ENCODE measurements around the gene GDF7. TPM values are rescaled to one million over a fixed set of nuclear protein-coding genes. Genes with fewer than 3 reads are reported as not detected.
A peak's percentile ranks its signal among the peaks of the same experiment; 100 is the strongest.

Gene GDF7
- polyA plus RNA-seq, 3 donors: 1.9 to 4.0 (median 3.8) TPM

GRCh38 chr2:20642055-20642971 lies 24.6 kb upstream of the GDF7 start:
- DNase-seq (ENCODE audit: low read depth in 3 of 3, low spot score in 2 of 3): no peak

GRCh38 chr2:20643060-20643459 lies 23.9 kb upstream of the GDF7 start:
- no peak for DNase-seq (ENCODE audit: low read depth in 3 of 3, low spot score in 2 of 3)

GRCh38 chr2:20643826-20644225 lies 23.1 kb upstream of the GDF7 start:
- no peak for DNase-seq (ENCODE audit: low read depth in 3 of 3, low spot score in 2 of 3)

- no peak for DNase-seq (ENCODE audit: low read depth in 3 of 3, low spot score in 2 of 3)
Measured at GRCh38 chr2:20645301-20645701, 21.6 kb upstream of the GDF7 start.

DNA sequence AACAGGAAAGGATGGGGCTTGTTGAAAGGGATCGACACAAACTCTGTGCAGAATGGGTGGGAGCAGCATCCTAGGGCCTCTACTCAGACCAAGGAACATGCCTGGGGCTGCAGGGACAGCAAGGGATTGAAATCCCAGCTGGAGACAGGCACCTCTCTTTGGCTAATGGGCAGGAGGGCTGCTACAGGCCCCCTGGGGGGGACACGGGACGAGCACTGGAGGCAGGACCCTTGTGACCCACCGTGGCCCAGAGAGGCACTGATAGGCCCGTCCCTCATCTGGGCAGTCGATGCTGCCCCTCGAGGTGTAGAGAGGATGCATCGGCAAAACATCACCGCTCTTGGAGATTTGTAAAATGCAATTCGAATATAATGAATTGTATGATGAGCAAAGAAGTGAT lies 21.2 kb upstream of the GDF7 start:
- no peak for DNase-seq (ENCODE audit: low read depth in 3 of 3, low spot score in 2 of 3)

GRCh38 chr2:20646446-20646845 lies 20.5 kb upstream of the GDF7 start:
- DNase-seq (ENCODE audit: low read depth in 3 of 3, low spot score in 2 of 3): no peak

DNA sequence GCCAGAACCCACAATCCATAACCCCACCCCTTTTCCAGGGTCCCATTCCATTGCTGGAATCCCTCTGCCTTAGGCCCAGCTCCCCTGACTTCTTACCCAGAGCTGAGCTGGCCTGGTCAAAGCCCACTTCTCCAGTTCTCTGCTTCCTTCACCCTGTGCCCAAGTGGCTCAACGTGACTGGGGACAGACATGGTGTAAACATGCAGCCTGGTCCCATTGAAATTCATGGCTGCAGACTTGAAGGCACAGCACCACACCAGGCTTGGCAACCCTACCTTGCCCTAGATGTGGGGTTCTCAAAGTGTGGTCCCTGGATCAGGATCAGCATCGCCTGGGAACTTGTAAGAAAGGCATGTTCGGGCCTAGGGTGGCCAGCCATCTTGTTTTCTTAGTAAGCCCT lies 19.7 kb upstream of the GDF7 start:
- no peak for DNase-seq (ENCODE audit: low read depth in 3 of 3, low spot score in 2 of 3)

GRCh38 chr2:20647738-20648137 lies 19.2 kb upstream of the GDF7 start:
- no peak for DNase-seq (ENCODE audit: low read depth in 3 of 3, low spot score in 2 of 3)

DNA sequence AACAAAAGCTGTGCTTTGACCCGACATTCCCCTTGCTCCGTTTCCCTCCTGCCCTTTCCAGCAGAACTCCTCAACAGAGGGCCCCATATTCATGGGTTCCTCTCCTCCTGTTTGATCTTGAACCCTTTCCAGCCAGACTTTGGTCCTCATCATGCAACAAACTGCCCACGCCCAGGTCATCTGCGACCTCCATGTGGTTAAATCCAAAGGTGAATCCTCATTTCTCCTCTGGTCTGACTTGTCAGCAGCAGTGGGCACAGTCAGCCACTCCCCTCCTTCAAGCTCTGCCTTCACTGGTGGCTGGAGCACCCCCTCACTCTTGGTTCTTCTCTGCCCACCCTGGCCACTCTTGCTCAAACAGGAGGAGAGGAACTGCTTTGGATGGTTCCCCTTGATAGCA lies 18.7 kb upstream of the GDF7 start:
- DNase-seq (ENCODE audit: low read depth in 3 of 3, low spot score in 2 of 3): no peak

- no peak for DNase-seq (ENCODE audit: low read depth in 3 of 3, low spot score in 2 of 3)
Measured at GRCh38 chr2:20648831-20649230, 18.1 kb upstream of the GDF7 start.

DNA sequence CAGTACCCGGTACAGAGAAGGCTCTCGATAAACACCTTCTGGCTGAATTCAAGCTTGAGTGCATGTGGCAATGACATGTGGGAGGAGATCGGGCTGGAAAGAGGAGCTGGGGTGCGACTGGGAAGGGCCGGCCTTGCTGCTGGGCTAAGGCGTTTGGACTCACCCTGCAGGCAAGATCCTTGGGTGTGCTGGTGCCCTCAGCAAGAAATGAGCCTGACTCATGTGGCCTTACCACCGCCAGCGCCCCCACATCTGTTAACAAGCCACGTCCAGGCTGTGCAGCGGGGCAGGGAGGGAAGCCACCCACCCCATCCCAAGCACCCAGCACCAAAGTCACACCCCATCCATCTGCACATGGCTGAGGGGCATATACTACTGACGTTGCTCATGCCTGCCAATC lies 17.4 kb upstream of the GDF7 start:
- no peak for DNase-seq (ENCODE audit: low read depth in 3 of 3, low spot score in 2 of 3)

GRCh38 chr2:20649976-20650375 lies 17.0 kb upstream of the GDF7 start:
- DNase-seq (ENCODE audit: low read depth in 3 of 3, low spot score in 2 of 3): no peak

GRCh38 chr2:20650393-20650876 lies 16.5 kb upstream of the GDF7 start:
- DNase-seq (ENCODE audit: low read depth in 3 of 3, low spot score in 2 of 3): no peak

- DNase-seq (ENCODE audit: low read depth in 3 of 3, low spot score in 2 of 3): peak; percentile 65 to 77 (median 76)
Measured at GRCh38 chr2:20650877-20651730, 15.8 kb upstream of the GDF7 start, which contains the start of gene HS1BP3. HS1BP3 (minus strand) TSS chr2:20651098; CDS start chr2:20651063, 35 bp downstream.

GRCh38 chr2:20651731-20652099 lies 15.2 kb upstream of the GDF7 start:
- no peak for DNase-seq (ENCODE audit: low read depth in 3 of 3, low spot score in 2 of 3)

- DNase-seq (ENCODE audit: low read depth in 3 of 3, low spot score in 2 of 3): no peak
Measured at GRCh38 chr2:20652141-20652540, 14.8 kb upstream of the GDF7 start.

GRCh38 chr2:20652673-20653575 lies 14.0 kb upstream of the GDF7 start:
- no peak for DNase-seq (ENCODE audit: low read depth in 3 of 3, low spot score in 2 of 3)

DNA sequence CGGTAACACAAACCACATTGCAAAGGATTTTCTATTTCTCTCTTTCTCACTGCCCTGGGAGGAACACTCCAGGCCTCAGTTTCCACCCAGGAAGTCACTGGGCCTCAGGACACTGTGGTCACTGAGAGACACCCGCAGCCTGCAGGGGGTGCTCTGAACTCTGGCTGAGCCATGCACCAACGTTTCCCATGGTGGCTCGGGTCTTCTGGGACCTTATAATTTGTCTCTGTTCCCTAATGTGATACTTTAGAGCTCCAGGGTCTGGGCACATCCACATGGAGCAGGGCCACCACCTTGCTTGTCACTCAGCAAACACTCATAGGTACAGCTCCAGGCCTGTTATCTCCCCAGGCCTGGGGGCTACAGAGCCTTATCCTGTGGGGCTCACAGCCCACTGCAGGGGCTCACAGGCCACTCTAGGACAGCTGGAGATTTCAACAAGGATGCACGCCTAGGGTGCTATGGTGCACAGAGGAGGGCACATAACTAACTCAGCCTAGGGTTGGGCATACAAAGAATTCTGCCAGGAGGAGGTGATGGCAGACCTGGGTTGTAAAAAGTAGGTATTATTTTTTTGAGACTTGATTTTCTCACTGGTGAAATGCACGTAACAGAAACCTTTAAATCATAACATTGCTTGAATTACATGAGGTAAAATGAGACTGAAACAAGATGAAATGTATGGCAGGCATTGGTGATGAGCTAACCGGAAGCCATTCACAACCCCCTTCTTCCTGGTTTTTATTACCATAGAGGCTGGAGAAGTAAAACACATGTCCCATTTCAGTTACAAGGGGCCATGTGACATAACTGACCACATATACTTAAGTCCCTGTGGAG lies 13.0 kb upstream of the GDF7 start:
- DNase-seq (ENCODE audit: low read depth in 3 of 3, low spot score in 2 of 3): no peak

- no peak for DNase-seq (ENCODE audit: low read depth in 3 of 3, low spot score in 2 of 3)
Measured at GRCh38 chr2:20654535-20654813, 12.5 kb upstream of the GDF7 start.

- DNase-seq (ENCODE audit: low read depth in 3 of 3, low spot score in 2 of 3): no peak
Measured at GRCh38 chr2:20656561-20656960, 10.4 kb upstream of the GDF7 start.
